Head of caudate nucleus (tissue), 42 donors: Measurements from ENCODE around the gene MS4A10.

Source experiments
- DNase-seq, 42 donors: peaks; one replicate each; pipeline versions ENCODE4 v3.0.0 to v3.0.0-alpha.2; 2020 to 2021; ENCODE audit warnings: mixed read lengths in 7 of 42
- intact Hi-C: fragments of 100-400 bp; cut with DNase I; formaldehyde crosslinking; loops from one replicate; pipeline ENCODE4 v1.15.0; 2022

MS4A10 gene

GRCh38 chr11:60782393-60783140 is 2.6 kb upstream of the MS4A10 start:
- intact Hi-C loops: no loop called here
- no peak for DNase-seq

DNA sequence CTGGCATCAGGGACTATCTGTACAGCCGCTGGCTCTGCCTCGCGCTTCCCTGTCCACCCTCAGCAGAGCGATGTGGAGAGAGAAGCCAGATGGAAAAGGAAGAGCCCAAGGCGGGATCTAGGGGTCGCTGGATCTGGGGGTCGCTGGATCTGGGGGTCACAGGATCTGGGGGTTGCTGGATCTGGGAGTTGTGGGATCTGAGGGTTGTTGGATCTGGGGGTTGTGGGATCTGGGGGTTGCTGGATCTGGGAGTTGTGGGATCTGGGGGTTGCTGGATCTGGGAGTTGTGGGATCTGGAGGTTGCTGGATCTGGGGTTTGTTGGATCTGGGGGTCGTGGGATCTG is 2.0 kb upstream of the MS4A10 start:
- intact Hi-C loops: no loop called here
- DNase-seq: no peak

- intact Hi-C loops: no loop called here
- DNase-seq: no peak
These were observed 1.2 kb upstream of the MS4A10 start for GRCh38 chr11:60783911-60784310.

DNA sequence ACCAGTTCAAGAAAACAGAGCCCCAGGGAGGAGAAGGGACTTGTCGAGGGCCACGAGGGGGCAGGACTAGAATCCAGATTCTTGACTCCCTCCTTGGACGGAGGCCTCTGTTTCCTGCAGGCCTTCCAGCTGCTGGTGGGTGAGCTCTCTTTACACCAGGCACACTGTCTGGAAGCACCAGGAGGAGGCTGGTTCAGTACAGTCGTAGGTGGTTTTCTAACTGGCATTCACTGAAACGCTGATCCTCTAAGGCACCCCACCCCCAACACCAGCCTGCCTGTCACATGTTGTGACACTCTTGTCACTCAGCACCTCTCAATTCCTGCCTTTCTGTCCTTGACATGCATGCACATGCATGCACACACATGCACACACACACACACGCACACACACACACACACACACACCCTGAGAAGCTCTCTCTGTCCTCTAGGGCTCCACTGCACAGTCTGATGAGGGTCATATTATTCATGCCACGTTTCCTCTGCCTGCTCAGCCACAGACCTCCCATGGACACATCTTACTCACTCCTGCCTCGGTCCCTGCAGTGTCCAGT is 751 bp downstream of the MS4A10 start:
- intact Hi-C loops: no loop called here
- peak; percentile 25 to 88 (median 65) for DNase-seq

GRCh38 chr11:60786811-60787567 is 1.9 kb downstream of the MS4A10 start:
- intact Hi-C loops: no loop called here
- DNase-seq: peak in 12 of 42 donors; percentile 11 to 60 (median 31)

DNA sequence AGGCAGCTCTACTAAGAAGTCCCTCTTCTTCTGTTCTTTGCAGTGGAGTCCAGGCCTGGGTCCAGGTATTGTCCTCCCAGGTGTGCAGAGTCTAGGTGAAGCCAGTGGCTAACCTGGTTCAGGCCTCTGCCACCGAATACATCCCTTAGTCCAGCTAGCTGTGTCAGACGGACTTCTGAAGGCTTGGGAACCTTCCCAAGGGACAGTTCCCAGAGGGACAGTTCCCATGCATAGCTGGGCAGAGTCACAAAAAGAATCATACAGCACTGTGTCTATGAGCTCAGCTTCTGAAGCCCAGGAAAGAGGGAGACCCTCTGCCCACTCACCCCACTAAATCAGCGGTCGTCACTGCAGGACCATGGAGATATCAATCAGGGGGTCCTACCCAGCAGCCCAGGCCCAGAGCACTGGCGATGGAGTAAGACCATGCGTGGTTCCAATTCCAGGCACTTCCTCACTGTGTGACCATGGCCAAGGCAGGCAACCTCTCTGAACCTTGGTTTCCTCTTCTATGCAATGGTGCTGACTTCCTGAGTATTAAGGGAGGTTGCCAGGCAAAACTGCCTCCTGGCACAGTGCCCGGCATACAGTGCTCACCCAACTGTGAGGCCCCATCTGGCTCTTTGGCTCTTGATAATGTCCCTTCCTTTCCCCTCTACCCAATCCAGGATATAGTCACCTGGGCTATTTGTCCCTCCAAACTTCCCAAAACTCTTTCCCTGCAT is 3.4 kb downstream of the MS4A10 start:
- no peak for DNase-seq

DNA sequence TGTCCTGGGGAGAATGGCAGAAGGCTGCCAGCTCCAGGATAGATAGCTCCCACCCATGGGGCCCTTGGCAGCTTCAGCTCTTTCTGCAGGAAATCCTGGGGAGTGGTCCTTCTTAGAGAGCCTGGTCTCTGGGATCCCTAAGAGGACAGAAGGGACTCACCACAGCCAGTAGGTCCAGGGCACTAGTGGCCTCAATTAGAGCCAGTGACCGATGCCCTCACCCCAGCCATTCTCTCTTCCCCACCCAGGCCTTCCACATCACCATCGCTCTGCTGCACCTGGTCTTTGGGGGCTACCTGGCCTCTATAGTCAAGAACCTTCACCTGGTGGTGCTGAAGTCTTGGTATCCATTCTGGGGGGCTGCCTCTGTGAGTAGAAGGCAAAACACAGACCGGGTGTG is 5.6 kb downstream of the MS4A10 start:
- intact Hi-C loops: no loop called here
- DNase-seq: no peak

More for the DNA sequence above, 3.4 kb downstream of the MS4A10 start:
- intact Hi-C loops: no loop called here

- no peak for DNase-seq
- intact Hi-C loops: no loop called here
These were observed 6.2 kb downstream of the MS4A10 start for GRCh38 chr11:60791153-60791933.

DNA sequence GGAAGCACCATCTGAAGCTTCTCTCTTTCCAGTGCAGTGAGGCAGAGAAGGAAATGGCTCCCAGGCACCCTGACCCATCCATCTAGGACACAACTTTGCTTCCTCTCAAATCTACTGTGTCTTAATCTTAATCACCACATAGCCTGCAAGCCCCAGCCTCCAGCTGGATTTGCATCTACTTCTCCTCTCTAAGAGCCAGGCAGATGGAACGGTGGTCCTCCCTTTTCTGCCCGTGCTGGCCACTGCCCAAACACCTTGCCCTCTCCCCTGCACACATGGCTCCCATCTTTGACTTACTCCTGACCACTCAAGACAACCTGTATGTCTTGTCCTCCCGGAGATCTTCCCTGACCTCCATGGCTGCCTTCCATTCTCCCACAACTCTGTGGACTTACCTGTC is 7.4 kb downstream of the MS4A10 start:
- DNase-seq: no peak

GRCh38 chr11:60795291-60795690 is 10.2 kb downstream of the MS4A10 start:
- intact Hi-C loops: no loop called here
- no peak for DNase-seq

More for the DNA sequence above, 7.4 kb downstream of the MS4A10 start:
- intact Hi-C loops: no loop called here

- intact Hi-C loops: no loop called here
These were observed 12.9 kb downstream of the MS4A10 start for GRCh38 chr11:60797846-60798630.

DNA sequence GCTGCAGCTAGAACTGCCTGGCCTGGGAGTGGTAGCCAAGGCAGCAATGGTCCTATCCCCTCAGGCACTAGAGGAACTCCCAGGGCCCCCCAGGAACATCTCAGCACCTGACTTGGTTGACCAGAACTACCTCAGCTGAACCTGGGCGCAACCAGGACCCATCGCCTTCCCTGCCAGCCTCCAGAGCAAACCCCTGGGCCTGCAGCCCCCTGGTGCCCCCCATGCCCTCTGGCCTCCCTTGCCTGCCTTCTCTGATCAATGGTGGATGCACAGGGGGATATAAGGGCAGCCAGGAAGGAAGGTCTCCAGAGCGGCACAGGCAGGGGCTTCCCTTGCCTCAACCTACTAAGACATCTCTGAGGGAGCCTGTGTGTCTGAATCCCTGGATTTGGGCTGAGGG is 13.5 kb downstream of the MS4A10 start:
- DNase-seq: no peak
- intact Hi-C loops: no loop called here

More at GRCh38 chr11:60797846-60798630, 12.9 kb downstream of the MS4A10 start:
- DNase-seq: no peak

DNA sequence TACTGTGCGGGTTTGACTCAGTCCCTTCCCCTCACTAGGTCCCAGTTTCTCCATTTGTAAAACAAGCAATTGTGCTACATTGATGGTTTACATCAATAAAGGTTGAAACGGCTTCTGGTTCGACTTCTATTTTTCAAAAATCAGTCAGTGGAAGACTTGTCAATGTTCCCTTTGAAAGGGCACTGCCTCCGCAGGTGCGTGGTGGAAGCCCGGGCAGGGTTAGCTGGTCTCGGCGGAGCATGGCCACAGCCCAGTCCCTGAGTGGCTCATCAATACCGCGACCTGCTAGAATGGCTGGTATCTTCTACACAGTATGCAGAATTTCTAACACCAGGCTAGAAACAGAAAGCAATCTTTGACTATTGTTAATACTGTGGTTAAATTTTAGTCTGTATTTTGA is 16.1 kb downstream of the MS4A10 start:
- no peak for DNase-seq

GRCh38 chr11:60803273-60803936 is 18.3 kb downstream of the MS4A10 start:
- intact Hi-C loops: no loop called here
- DNase-seq: no peak

More for the DNA sequence above, 16.1 kb downstream of the MS4A10 start:
- intact Hi-C loops: no loop called here

- intact Hi-C loops: no loop called here
- DNase-seq: no peak
These were observed 24.1 kb downstream of the MS4A10 start for GRCh38 chr11:60809249-60809648.

GRCh38 chr11:60809691-60810090 is 24.6 kb downstream of the MS4A10 start:
- DNase-seq: peak in 35 of 42 donors; percentile 9 to 77 (median 42)
- intact Hi-C loops: no loop called here

DNA sequence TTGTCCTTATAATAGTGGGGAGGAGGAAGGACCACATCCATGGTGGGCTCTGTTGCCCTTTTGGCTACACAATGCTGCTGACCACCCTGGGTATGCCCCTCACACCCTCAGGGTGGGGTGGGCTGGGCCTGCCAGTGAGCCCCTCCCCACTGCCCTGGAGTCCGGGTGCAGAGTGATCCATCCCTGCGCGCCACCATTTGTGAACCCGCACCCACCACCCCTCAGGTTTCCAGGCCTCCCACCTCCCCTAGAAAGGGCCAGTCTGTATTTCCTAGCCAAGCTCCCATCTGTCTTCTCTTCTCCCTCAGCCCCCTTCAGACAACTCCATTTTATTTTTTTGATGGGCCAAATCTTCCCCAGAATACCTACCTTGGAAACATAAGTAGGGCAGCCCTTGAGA is 25.0 kb downstream of the MS4A10 start:
- no peak for DNase-seq
- intact Hi-C loops: no loop called here

DNA sequence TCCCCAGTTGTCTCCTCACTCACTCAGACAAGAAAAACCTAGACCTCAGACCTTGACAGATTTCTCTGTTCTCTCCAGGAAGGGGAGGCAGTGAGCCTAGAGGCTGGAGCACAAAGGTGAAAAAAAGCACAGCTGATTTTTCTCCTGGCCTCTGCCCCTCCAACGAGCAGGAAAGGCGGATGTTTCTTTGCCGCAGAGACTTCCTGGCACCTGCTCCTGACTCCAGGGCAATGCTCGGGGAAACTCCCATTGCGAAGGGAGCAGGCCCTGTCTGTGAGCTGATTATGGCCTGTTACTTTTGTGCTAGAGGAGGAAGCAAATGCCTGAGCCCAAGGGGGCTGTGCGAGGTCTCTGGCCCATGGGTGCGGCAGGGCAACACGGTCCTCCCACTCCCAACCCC is 25.4 kb downstream of the MS4A10 start:
- DNase-seq: no peak
- intact Hi-C loops: no loop called here
